HEK293 (cell line): Measurements from ENCODE around the gene CFAP43.
"Not testable (repeated sequence)": the region's sequence is repeated elsewhere in the genome, so short reads cannot be mapped to it uniquely, and the experiment has no call there.

Source experiments
- MYNN ChIP-seq: fragments of 450-650 bp; formaldehyde crosslinking; IDR thresholded peaks from 2 replicates; pipeline ENCODE4 v1.5.1; 2016; ENCODE audit warnings: missing biosample characterization, missing genetic modification characterization, borderline replicate concordance
- RBAK ChIP-seq: fragments of 450-650 bp; formaldehyde crosslinking; IDR thresholded peaks from 2 replicates; pipeline ENCODE4 v1.5.1; 2016; ENCODE audit warnings: missing biosample characterization, missing genetic modification characterization
- ZNF768 ChIP-seq: fragments of 450-650 bp; formaldehyde crosslinking; IDR thresholded peaks from 2 replicates; pipeline ENCODE4 v1.5.1; 2018; ENCODE audit warnings: missing biosample characterization, mild to moderate bottlenecking, missing genetic modification characterization
- TF ChIP-seq, protein P1 (sequence below): fragments of 450-650 bp; formaldehyde crosslinking; IDR thresholded peaks from 2 replicates; pipeline ENCODE4 v1.5.1; 2016; ENCODE audit warnings: missing biosample characterization, missing genetic modification characterization
- TF ChIP-seq, protein P2 (sequence below): fragments of 450-650 bp; formaldehyde crosslinking; IDR thresholded peaks from 2 replicates; pipeline ENCODE4 v1.5.1; 2016; ENCODE audit warnings: missing biosample characterization, missing genetic modification characterization
- TF ChIP-seq, protein P3 (sequence below): fragments of 450-650 bp; formaldehyde crosslinking; conservative IDR thresholded peaks from 2 replicates; pipeline ENCODE4 v1.5.1; 2016; ENCODE audit warnings: low read depth, missing biosample characterization, missing genetic modification characterization

DNA sequence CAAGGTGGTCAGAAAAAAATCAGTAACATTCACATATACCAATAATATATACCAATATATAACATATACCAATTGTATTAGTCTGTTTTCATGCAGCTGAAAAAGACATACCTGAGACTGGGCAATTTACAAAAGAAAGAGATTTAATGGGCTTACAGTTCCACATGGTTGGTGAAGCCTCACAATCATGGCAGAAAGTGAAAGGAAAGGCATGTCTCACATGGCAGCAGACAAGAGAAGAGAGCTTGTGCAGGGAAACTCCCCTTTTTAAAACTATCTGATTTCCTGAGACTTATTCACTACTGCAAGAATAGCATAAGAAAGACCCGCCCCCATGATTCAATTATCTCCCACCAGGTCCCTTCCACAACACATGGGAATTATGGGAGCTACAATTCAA, 58.0 kb downstream of the CFAP43 start:
- TF ChIP-seq, protein P1, sequence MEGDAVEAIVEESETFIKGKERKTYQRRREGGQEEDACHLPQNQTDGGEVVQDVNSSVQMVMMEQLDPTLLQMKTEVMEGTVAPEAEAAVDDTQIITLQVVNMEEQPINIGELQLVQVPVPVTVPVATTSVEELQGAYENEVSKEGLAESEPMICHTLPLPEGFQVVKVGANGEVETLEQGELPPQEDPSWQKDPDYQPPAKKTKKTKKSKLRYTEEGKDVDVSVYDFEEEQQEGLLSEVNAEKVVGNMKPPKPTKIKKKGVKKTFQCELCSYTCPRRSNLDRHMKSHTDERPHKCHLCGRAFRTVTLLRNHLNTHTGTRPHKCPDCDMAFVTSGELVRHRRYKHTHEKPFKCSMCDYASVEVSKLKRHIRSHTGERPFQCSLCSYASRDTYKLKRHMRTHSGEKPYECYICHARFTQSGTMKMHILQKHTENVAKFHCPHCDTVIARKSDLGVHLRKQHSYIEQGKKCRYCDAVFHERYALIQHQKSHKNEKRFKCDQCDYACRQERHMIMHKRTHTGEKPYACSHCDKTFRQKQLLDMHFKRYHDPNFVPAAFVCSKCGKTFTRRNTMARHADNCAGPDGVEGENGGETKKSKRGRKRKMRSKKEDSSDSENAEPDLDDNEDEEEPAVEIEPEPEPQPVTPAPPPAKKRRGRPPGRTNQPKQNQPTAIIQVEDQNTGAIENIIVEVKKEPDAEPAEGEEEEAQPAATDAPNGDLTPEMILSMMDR (tag by site-specific recombination): not testable (repeated sequence)
- TF ChIP-seq, protein P2, sequence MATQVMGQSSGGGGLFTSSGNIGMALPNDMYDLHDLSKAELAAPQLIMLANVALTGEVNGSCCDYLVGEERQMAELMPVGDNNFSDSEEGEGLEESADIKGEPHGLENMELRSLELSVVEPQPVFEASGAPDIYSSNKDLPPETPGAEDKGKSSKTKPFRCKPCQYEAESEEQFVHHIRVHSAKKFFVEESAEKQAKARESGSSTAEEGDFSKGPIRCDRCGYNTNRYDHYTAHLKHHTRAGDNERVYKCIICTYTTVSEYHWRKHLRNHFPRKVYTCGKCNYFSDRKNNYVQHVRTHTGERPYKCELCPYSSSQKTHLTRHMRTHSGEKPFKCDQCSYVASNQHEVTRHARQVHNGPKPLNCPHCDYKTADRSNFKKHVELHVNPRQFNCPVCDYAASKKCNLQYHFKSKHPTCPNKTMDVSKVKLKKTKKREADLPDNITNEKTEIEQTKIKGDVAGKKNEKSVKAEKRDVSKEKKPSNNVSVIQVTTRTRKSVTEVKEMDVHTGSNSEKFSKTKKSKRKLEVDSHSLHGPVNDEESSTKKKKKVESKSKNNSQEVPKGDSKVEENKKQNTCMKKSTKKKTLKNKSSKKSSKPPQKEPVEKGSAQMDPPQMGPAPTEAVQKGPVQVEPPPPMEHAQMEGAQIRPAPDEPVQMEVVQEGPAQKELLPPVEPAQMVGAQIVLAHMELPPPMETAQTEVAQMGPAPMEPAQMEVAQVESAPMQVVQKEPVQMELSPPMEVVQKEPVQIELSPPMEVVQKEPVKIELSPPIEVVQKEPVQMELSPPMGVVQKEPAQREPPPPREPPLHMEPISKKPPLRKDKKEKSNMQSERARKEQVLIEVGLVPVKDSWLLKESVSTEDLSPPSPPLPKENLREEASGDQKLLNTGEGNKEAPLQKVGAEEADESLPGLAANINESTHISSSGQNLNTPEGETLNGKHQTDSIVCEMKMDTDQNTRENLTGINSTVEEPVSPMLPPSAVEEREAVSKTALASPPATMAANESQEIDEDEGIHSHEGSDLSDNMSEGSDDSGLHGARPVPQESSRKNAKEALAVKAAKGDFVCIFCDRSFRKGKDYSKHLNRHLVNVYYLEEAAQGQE: not testable (repeated sequence)
- TF ChIP-seq, protein P3, sequence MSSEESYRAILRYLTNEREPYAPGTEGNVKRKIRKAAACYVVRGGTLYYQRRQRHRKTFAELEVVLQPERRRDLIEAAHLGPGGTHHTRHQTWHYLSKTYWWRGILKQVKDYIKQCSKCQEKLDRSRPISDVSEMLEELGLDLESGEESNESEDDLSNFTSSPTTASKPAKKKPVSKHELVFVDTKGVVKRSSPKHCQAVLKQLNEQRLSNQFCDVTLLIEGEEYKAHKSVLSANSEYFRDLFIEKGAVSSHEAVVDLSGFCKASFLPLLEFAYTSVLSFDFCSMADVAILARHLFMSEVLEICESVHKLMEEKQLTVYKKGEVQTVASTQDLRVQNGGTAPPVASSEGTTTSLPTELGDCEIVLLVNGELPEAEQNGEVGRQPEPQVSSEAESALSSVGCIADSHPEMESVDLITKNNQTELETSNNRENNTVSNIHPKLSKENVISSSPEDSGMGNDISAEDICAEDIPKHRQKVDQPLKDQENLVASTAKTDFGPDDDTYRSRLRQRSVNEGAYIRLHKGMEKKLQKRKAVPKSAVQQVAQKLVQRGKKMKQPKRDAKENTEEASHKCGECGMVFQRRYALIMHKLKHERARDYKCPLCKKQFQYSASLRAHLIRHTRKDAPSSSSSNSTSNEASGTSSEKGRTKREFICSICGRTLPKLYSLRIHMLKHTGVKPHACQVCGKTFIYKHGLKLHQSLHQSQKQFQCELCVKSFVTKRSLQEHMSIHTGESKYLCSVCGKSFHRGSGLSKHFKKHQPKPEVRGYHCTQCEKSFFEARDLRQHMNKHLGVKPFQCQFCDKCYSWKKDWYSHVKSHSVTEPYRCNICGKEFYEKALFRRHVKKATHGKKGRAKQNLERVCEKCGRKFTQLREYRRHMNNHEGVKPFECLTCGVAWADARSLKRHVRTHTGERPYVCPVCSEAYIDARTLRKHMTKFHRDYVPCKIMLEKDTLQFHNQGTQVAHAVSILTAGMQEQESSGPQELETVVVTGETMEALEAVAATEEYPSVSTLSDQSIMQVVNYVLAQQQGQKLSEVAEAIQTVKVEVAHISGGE: not testable (repeated sequence)
- TF ChIP-seq RBAK (tag by site-specific recombination); MYNN (tag by site-specific recombination); ZNF768: not testable (repeated sequence)
